KMS-11 (cell line): ENCODE data around the gene GDPD2.
"Not testable (repeated sequence)": the region's sequence is repeated elsewhere in the genome, so short reads cannot be mapped to it uniquely, and the experiment has no call there.

ENCODE experiments used
- H2AFZ ChIP-seq: fragments of 200-600 bp; sonication (generic); 2 replicates; pipeline ENCODE4 v1.6.1; 2016; ENCODE audit warnings: antibody characterized with exemption, mixed run types, low read depth
- H3K27ac ChIP-seq: fragments of 200-600 bp; sonication (generic); 2 replicates; pipeline ENCODE4 v1.6.1; 2016; ENCODE audit warnings: mild to moderate bottlenecking, mixed run types
- H3K27me3 ChIP-seq: fragments of 200-600 bp; sonication (generic); 2 replicates; pipeline ENCODE4 v1.6.1; 2017; ENCODE audit warnings: mild to moderate bottlenecking, low read depth, mixed run types, moderate library complexity; ENCODE audit not compliant: insufficient read depth
- H3K36me3 ChIP-seq: fragments of 200-600 bp; sonication (generic); 2 replicates; pipeline ENCODE4 v1.6.1; 2017; ENCODE audit warnings: mild to moderate bottlenecking, mixed run types; ENCODE audit not compliant: insufficient read depth
- H3K4me1 ChIP-seq: fragments of 200-600 bp; sonication (generic); 2 replicates; pipeline ENCODE4 v1.6.1; 2016; ENCODE audit warnings: mild to moderate bottlenecking, low read depth, mixed run types; ENCODE audit not compliant: poor library complexity, severe bottlenecking
- H3K4me2 ChIP-seq: fragments of 200-600 bp; sonication (generic); 2 replicates; pipeline ENCODE4 v1.7.0; 2016; ENCODE audit warnings: mild to moderate bottlenecking, mixed run types
- H3K4me3 ChIP-seq: fragments of 200-600 bp; sonication (generic); IDR thresholded peaks from 2 replicates; pipeline ENCODE4 v1.6.1; 2017; ENCODE audit warnings: low read depth, low read length, mixed read lengths; ENCODE audit not compliant: insufficient read depth
- H3K79me2 ChIP-seq: fragments of 200-600 bp; sonication (generic); 2 replicates; pipeline ENCODE4 v1.6.1; 2016; ENCODE audit warnings: low read depth, mixed run types; ENCODE audit not compliant: insufficient read depth
- H3K9ac ChIP-seq: fragments of 200-600 bp; sonication (generic); 2 replicates; pipeline ENCODE4 v1.6.1; 2016; ENCODE audit warnings: mild to moderate bottlenecking, mixed run types
- H4K20me1 ChIP-seq: fragments of 200-600 bp; sonication (generic); 2 replicates; pipeline ENCODE4 v1.6.1; 2016; ENCODE audit warnings: mild to moderate bottlenecking, mixed run types; ENCODE audit not compliant: insufficient read depth
- CTCF ChIP-seq: fragments of 200-600 bp; sonication (generic); conservative IDR thresholded peaks from 2 replicates; pipeline ENCODE4 v1.6.1; 2017; ENCODE audit warnings: low read depth, mild to moderate bottlenecking, antibody characterized with exemption, low read length, moderate library complexity, mixed read lengths

GDPD2 gene

DNA sequence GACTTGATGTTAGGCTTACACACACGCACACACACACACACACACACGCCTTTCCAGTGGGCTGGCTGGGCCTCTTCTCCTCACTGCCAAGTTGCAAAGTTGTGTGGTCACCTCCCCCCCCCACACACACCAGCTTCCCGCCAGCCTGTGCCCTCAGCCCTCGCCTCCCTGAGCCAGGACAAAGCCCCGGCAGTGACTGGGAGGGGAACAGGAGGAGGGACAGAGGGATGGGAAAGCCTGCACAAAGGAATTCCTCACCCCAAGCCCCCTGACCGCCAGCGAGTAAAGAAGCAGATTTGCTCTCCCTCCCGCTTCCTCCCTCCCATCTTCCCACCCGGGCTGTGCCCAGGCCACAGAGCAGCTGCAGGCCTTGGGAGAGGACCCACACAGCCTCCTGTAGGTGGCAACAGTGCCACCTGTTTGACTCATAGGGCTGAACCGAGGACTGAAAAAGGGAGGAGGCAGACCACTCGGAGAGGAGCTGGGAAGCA is at the start of gene GDPD2:
Gene GDPD2, plus strand, starts transcription at position 464 of the 491 bp plus-strand sequence. CDS start 1,671 bp downstream, outside the sequence.
- Histone ChIP-seq H2AFZ (no peak within 1 kb of the TSS), H3K4me2 (no peak within 1 kb of the TSS), H3K79me2 (no peaks in the 10 kb centered on the region), H3K27ac (no peak within 1 kb of the TSS), H4K20me1 (no peaks in the 10 kb centered on the region), H3K36me3 (no peaks in the 10 kb centered on the region), H3K4me3 (no peak within 1 kb of the TSS), H3K27me3 (no peaks in the 10 kb centered on the region), H3K9ac (no peak within 1 kb of the TSS), H3K4me1 (no peaks in the 10 kb centered on the region)
- TF ChIP-seq CTCF, result no peak; the same call in 1 of the 2 replicates

DNA sequence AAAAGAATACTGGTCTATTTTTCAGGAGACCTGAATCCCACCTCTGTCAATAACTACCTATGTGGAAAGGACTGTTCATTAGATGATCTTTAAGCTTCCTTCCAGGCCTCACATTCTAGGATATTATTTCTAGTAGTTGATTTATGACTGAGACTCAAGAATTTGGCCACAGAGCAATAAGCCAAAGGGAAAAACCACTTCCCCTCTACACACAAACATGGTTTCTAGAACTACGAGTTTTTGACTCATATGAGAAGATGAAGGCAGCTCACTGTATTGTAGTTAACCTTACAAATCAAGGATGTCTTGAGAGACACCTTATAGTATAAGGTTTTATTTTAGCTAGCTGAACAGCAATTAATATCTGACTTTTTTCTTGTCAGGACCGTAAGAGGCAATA is 36.9 kb upstream of the GDPD2 start:
- H3K27ac ChIP-seq, result no peak overlapping the region
- no peaks in the 10 kb centered on the region for H3K79me2 ChIP-seq
- no peak for TF ChIP-seq CTCF
- H4K20me1 ChIP-seq, result no peaks in the 10 kb centered on the region
- no peaks in the 10 kb centered on the region for H3K4me1 ChIP-seq
- no peak overlapping the region for H3K4me3 ChIP-seq
- no peak overlapping the region for H2AFZ ChIP-seq
- no peaks in the 10 kb centered on the region for H3K36me3 ChIP-seq
- H3K4me2 ChIP-seq, result no peak overlapping the region
- no peaks in the 10 kb centered on the region for H3K27me3 ChIP-seq
- no peak overlapping the region for H3K9ac ChIP-seq

GRCh38 chrX:70398899-70399298 is 24.2 kb upstream of the GDPD2 start:
- Histone ChIP-seq H3K9ac (no peak overlapping the region), H2AFZ (no peak overlapping the region), H3K36me3 (no peaks in the 10 kb centered on the region), H3K27ac (no peak overlapping the region), H3K4me1 (peaks cover 11% of the 10 kb centered on the region), H3K4me2 (no peak overlapping the region; the same call in 1 of the 2 replicates), H3K4me3 (no peak overlapping the region), H3K27me3 (no peaks in the 10 kb centered on the region), H4K20me1 (no peaks in the 10 kb centered on the region), H3K79me2 (no peaks in the 10 kb centered on the region)
- TF ChIP-seq CTCF, result no peak

GRCh38 chrX:70400181-70400580 is 22.9 kb upstream of the GDPD2 start:
- not testable (repeated sequence) for H3K9ac ChIP-seq, H2AFZ ChIP-seq, H3K79me2 ChIP-seq, H3K27ac ChIP-seq, H3K4me2 ChIP-seq, H3K27me3 ChIP-seq, H3K4me3 ChIP-seq, H3K36me3 ChIP-seq, H4K20me1 ChIP-seq
- H3K4me1 ChIP-seq, result peaks cover 11% of the 10 kb centered on the region

GRCh38 chrX:70402721-70403120 is 20.4 kb upstream of the GDPD2 start:
- no peaks in the 10 kb centered on the region for H3K36me3 ChIP-seq
- H3K79me2 ChIP-seq, result no peaks in the 10 kb centered on the region
- H3K4me2 ChIP-seq, result no peak overlapping the region

More at GRCh38 chrX:70402721-70403120, 20.4 kb upstream of the GDPD2 start:
- peaks cover 11% of the 10 kb centered on the region for H3K4me1 ChIP-seq
- no peak overlapping the region for H3K4me3 ChIP-seq
- H3K27ac ChIP-seq, result no peak overlapping the region
- H2AFZ ChIP-seq, result no peak overlapping the region
- TF ChIP-seq CTCF, result no peak
- no peak overlapping the region for H3K9ac ChIP-seq
- H4K20me1 ChIP-seq, result no peaks in the 10 kb centered on the region
- H3K27me3 ChIP-seq, result no peaks in the 10 kb centered on the region
